Peyer's patch (tissue), 4 donors: Measurements from ENCODE around the gene RUVBL2. TPM values are rescaled to one million over a fixed set of nuclear protein-coding genes. Genes with fewer than 3 reads are reported as not detected.
A peak's percentile ranks its signal among the peaks of the same experiment; 100 is the strongest.

ENCODE experiments used
- DNase-seq, 3 donors: peaks; one replicate each; pipeline ENCODE4 v3.0.0-alpha.2; 2017 to 2019
- H3K27ac ChIP-seq, 4 donors: fragments of 200-600 bp; sonication (generic); one replicate each; pipeline ENCODE4 v1.5.1; 2016 to 2019
- H3K27me3 ChIP-seq, 2 donors: fragments of 200-600 bp; sonication (generic); one replicate each; pipeline ENCODE4 v1.5.1; 2019
- H3K36me3 ChIP-seq, 3 donors: fragments of 200-600 bp; sonication (generic); one replicate each; pipeline ENCODE4 v1.5.1; 2016 to 2019
- H3K4me1 ChIP-seq, 4 donors: fragments of 200-600 bp; sonication (generic); one replicate each; pipeline ENCODE4 v1.5.1; 2016 to 2019
- H3K4me3 ChIP-seq, 4 donors: fragments of 200-600 bp; sonication (generic); 1 replicate in 3 of 4; 2 replicates in 1 of 4; pipeline ENCODE4 v1.5.1; 2016 to 2019; ENCODE audit warnings: mild to moderate bottlenecking in 1 of 4
- H3K9me3 ChIP-seq, 4 donors: fragments of 200-600 bp; sonication (generic); one replicate each; pipeline ENCODE4 v1.5.1; 2016 to 2019; ENCODE audit warnings: mild to moderate bottlenecking in 1 of 4
- CTCF ChIP-seq, 6 experiments: fragments of 450-650 bp in 4 of 6; fragments of 200-600 bp in 2 of 6; sonication (generic) in 1 of 6; IDR thresholded peaks; one replicate each; pipeline ENCODE4 v1.5.1; 2017 to 2019; ENCODE audit warnings: antibody characterized with exemption in 6 of 6, mild to moderate bottlenecking in 3 of 6, moderate library complexity in 1 of 6
- POLR2A ChIP-seq, 2 donors: fragments of 450-650 bp; IDR thresholded peaks; one replicate each; pipeline ENCODE4 v1.5.1; 2017; ENCODE audit warnings: antibody characterized with exemption in 2 of 2, mild to moderate bottlenecking in 2 of 2, moderate library complexity in 2 of 2
- total RNA-seq, 4 donors: library from RNA; depleted of rRNA; stranded (reverse); fragments of >200 nt; gene quantifications; one replicate each; pipeline ENCODE4 v1.1.0, GENCODE V29; 2016

RUVBL2 gene
- total RNA-seq, 4 donors from 2014 or later = 34.2 to 111 (median 42.8) TPM

GRCh38 chr19:48965040-48965805 lies 28.5 kb upstream of the RUVBL2 start, which contains the start of gene FTL:
Gene FTL, plus strand, starts transcription at chr19:48965309. Its CDS starts 199 bp downstream, at chr19:48965508.
- no peaks in the 10 kb centered on the region for H3K27me3 ChIP-seq
- H3K9me3 ChIP-seq = no peaks in the 10 kb centered on the region
- H3K4me1 ChIP-seq = peaks cover 0 to 48% (median 30%) of the 10 kb centered on the region in 4 donors
- peak within 1 kb of the TSS; percentile 80 to 96 (median 96) for H3K27ac ChIP-seq
- peak; percentile 100 for TF ChIP-seq POLR2A (IDR thresholded peaks at IDR 0.05)
- TF ChIP-seq CTCF (IDR thresholded peaks at IDR 0.05) = peak in 1 of 6 experiments; percentile 21
- H3K36me3 ChIP-seq = peaks cover 0 to 34% (median 0%) of the 10 kb centered on the region in 3 donors
- H3K4me3 ChIP-seq = peak within 1 kb of the TSS; percentile 58 to 91 (median 74)
- DNase-seq = peak; percentile 98 to 99 (median 98)

GRCh38 chr19:48965806-48966540 lies 27.7 kb upstream of the RUVBL2 start:
- Histone ChIP-seq H3K9me3 (no peaks in the 10 kb centered on the region), H3K27ac (peak overlapping the region; percentile 80 to 96 (median 96)), H3K4me3 (peak overlapping the region; percentile 58 to 91 (median 74)), H3K36me3 (peaks cover 0 to 40% (median 0%) of the 10 kb centered on the region in 3 donors), H3K27me3 (no peaks in the 10 kb centered on the region), H3K4me1 (peaks cover 0 to 45% (median 32%) of the 10 kb centered on the region in 4 donors)
- TF ChIP-seq CTCF (IDR thresholded peaks at IDR 0.05) (no peak), POLR2A (IDR thresholded peaks at IDR 0.05) (no peak)
- DNase-seq = peak; percentile 89 to 96 (median 92)

GRCh38 chr19:48966541-48967345 lies 26.9 kb upstream of the RUVBL2 start:
- TF ChIP-seq CTCF (IDR thresholded peaks at IDR 0.05) (no peak), POLR2A (IDR thresholded peaks at IDR 0.05) (no peak)
- Histone ChIP-seq H3K4me1 (peaks cover 0 to 40% (median 32%) of the 10 kb centered on the region in 4 donors), H3K27ac (peak overlapping the region; percentile 80 to 96 (median 96)), H3K36me3 (peaks cover 0 to 48% (median 0%) of the 10 kb centered on the region in 3 donors), H3K9me3 (no peaks in the 10 kb centered on the region), H3K4me3 (peak overlapping the region; percentile 58 to 91 (median 74)), H3K27me3 (no peaks in the 10 kb centered on the region)
- DNase-seq = no peak

- Histone ChIP-seq H3K27me3 (no peaks in the 10 kb centered on the region), H3K4me3 (peak overlapping the region in 2 of 4 donors; percentile 72 to 91), H3K36me3 (peaks cover 0 to 56% (median 0%) of the 10 kb centered on the region in 3 donors), H3K27ac (peak overlapping the region in 3 of 4 donors; percentile 46 to 96 (median 95)), H3K9me3 (no peaks in the 10 kb centered on the region), H3K4me1 (peaks cover 0 to 33% (median 28%) of the 10 kb centered on the region in 4 donors)
- peak in 1 of 3 donors; percentile 62 for DNase-seq
- TF ChIP-seq POLR2A (IDR thresholded peaks at IDR 0.05) (no peak), CTCF (IDR thresholded peaks at IDR 0.05) (no peak)
Observed at GRCh38 chr19:48967346-48968178, 26.1 kb upstream of the RUVBL2 start.
